ENCODE data around the gene ARL6IP1.

ARL6IP1 gene

DNA sequence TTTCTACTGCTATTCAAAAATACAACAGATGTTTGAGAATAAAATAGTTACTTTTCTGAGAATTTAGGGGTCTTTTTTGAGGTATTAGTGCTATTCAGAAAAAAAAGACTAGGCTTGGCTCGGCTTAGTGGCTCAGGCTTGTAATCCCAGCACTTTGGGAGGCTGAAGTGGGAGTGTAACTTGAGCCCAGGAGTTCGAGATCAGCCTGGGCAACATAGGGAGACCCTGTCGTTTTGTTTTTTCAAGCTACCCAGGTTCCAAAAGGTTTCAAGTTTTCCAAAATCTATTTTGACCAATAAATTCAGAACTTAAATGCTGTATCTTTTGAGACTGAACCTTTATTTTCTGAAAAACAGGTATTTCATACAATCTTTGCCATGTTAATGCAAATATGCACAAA, 3.2 kb upstream of the ARL6IP1 start:
- Histone ChIP-seq H3K79me1 (ENCODE audit: low read length) (peaks cover 7% of the 10 kb centered on the region), H2AK5ac (ENCODE audit: low read length) (no peak overlapping the region), H3K4me1 (ENCODE audit: control insufficient read depth in 1 of 2, insufficient read depth in 2 of 2, low read length in 2 of 2) (peaks cover 2 to 3% of the 10 kb centered on the region in 2 experiments), H3K18ac (ENCODE audit: low read length) (no peak overlapping the region), H3K27me3 (ENCODE audit: insufficient read depth, low read length) (no peaks in the 10 kb centered on the region), H3K4me3 (ENCODE audit: low read depth, low read length) (no peak overlapping the region), H3K9ac (ENCODE audit: low read length) (no peak overlapping the region), H4K91ac (ENCODE audit: low read depth, low read length) (no peak overlapping the region), H4K8ac (ENCODE audit: low read depth, low read length) (no peak overlapping the region), H2BK120ac (ENCODE audit: insufficient read depth, low read length, poor library complexity) (no peak overlapping the region), H3K23ac (ENCODE audit: low read length) (no peak overlapping the region), H2AFZ (ENCODE audit: insufficient read depth, low read length, poor library complexity) (no peak overlapping the region), H2BK12ac (ENCODE audit: low read length) (no peak overlapping the region), H3K27ac (ENCODE audit: low read depth, low read length) (no peak overlapping the region), H3K36me3 (ENCODE audit: control insufficient read depth in 1 of 2, insufficient read depth in 2 of 2, low read length in 2 of 2) (peaks cover 7 to 8% of the 10 kb centered on the region in 2 experiments), H3K4ac (ENCODE audit: low read depth, low read length) (no peak overlapping the region), H3K9me3 (ENCODE audit: insufficient read depth, low read depth, low read length) (no peaks in the 10 kb centered on the region), H3K4me2 (ENCODE audit: low read length) (no peak overlapping the region), H2BK5ac (ENCODE audit: low read depth, low read length, poor library complexity) (no peak overlapping the region), H4K12ac (ENCODE audit: low read depth, low read length) (no peak overlapping the region), H3K14ac (ENCODE audit: low read length) (no peak overlapping the region), H3K79me2 (ENCODE audit: control insufficient read depth, insufficient read depth, low read length, poor library complexity) (peaks cover 14% of the 10 kb centered on the region)
- no peak for DNase-seq
- no CpG with 5 or more reads among the region's 3 CpGs for WGBS (ENCODE audit: extremely low coverage, insufficient coverage, insufficient read length)

DNA sequence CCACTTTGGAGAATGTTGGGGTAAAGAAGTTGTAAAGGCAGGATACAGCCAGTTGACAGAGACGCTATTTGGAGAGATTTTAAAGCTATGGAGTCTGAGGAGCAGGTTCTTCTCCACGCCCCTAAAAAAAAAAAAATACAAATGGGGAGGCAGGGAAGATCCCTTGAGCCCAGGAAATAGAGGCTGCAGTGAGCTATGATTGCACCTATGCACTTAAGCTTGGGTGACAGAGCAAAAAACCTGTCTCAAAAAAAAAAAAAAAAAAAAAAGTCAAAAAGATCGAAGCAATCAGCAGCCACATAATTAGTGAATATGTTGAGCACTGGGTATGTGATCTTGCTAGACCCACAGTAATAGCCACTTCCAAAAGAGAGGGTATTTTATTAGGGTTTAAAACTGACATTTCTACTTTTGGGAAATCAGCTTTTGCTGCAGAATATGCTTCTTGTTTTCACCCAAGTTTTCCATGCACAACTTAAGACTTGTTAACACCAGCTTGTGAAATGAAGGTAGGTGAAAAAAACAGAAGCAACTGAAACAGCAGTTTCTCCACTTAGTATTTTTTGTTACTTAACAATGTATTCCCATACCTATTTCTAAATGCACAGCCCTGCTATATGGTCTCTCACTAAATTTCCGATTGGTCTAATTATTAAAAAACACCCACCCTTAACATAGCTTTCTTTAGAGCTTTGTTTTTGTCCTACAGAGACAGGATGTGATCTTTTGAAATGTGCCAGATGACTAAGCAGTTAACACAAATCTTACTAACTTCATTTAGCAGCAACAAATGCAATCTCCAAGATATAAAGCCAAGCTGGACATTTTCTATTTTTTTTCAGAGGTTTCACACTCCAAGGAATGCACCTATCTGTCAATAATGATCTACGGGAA, 2.5 kb upstream of the ARL6IP1 start:
- Histone ChIP-seq H2BK120ac (ENCODE audit: insufficient read depth, low read length, poor library complexity) (no peak overlapping the region), H3K23ac (ENCODE audit: low read length) (no peak overlapping the region), H4K8ac (ENCODE audit: low read depth, low read length) (no peak overlapping the region), H3K14ac (ENCODE audit: low read length) (no peak overlapping the region), H3K27ac (ENCODE audit: low read depth, low read length) (no peak overlapping the region), H3K4me3 (ENCODE audit: low read depth, low read length) (no peak overlapping the region), H3K79me1 (ENCODE audit: low read length) (peaks cover 7% of the 10 kb centered on the region), H3K4ac (ENCODE audit: low read depth, low read length) (no peak overlapping the region), H3K4me1 (ENCODE audit: control insufficient read depth in 1 of 2, insufficient read depth in 2 of 2, low read length in 2 of 2) (peaks cover 5 to 6% of the 10 kb centered on the region in 2 experiments), H3K27me3 (ENCODE audit: insufficient read depth, low read length) (no peaks in the 10 kb centered on the region), H4K91ac (ENCODE audit: low read depth, low read length) (no peak overlapping the region), H2BK12ac (ENCODE audit: low read length) (no peak overlapping the region), H2AFZ (ENCODE audit: insufficient read depth, low read length, poor library complexity) (no peak overlapping the region), H3K18ac (ENCODE audit: low read length) (no peak overlapping the region), H4K12ac (ENCODE audit: low read depth, low read length) (no peak overlapping the region), H2BK5ac (ENCODE audit: low read depth, low read length, poor library complexity) (no peak overlapping the region), H3K9me3 (ENCODE audit: insufficient read depth, low read depth, low read length) (no peaks in the 10 kb centered on the region), H2AK5ac (ENCODE audit: low read length) (no peak overlapping the region), H3K36me3 (ENCODE audit: control insufficient read depth in 1 of 2, insufficient read depth in 2 of 2, low read length in 2 of 2) (peaks cover 1 to 4% of the 10 kb centered on the region in 2 experiments), H3K79me2 (ENCODE audit: control insufficient read depth, insufficient read depth, low read length, poor library complexity) (peaks cover 17% of the 10 kb centered on the region), H3K4me2 (ENCODE audit: low read length) (no peak overlapping the region), H3K9ac (ENCODE audit: low read length) (no peak overlapping the region)
- WGBS (ENCODE audit: extremely low coverage, insufficient coverage, insufficient read length): no CpG with 5 or more reads among the region's 5 CpGs
- DNase-seq: no peak

DNA sequence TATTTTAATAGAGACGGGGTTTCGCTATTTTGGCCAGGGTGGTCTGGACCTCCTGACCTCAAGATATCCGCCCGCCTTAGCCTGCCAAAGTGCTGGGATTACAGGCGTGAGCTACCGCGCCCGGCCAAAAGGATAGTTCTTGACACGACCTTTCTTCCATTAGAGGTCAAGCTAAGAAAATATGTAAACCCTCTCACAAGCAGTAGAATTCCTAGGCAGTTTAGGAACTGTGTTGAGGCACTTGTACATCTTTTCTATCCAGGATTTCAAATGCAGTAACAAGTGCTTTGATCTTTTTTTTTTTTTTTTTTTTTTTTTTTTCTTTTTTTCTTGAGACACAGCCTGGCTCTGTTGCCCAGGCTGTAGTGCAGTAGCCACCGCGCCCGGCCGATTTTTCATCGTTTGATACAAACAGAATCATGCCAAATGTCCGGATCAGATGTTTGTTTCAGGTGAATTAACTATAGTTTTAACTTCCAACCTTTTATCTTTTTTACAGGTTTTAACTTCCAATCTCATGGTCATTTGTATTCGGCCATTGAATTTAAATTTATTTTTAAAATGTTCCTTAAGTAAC, 1.5 kb upstream of the ARL6IP1 start:
- H4K12ac ChIP-seq (ENCODE audit: low read depth, low read length): peak overlapping the region; percentile 69
- no peak overlapping the region for H3K14ac ChIP-seq (ENCODE audit: low read length)
- WGBS (ENCODE audit: extremely low coverage, insufficient coverage, insufficient read length): no CpG with 5 or more reads among the region's 16 CpGs
- peak overlapping the region; percentile 26 for H2AK5ac ChIP-seq (ENCODE audit: low read length)
- no peak overlapping the region for H3K4me3 ChIP-seq (ENCODE audit: low read depth, low read length)
- H2BK120ac ChIP-seq (ENCODE audit: insufficient read depth, low read length, poor library complexity): no peak overlapping the region
- H2BK5ac ChIP-seq (ENCODE audit: low read depth, low read length, poor library complexity): no peak overlapping the region
- H3K27ac ChIP-seq (ENCODE audit: low read depth, low read length): no peak overlapping the region
- DNase-seq: peak in 1 of 2 donors; percentile 23
- H3K79me1 ChIP-seq (ENCODE audit: low read length): peaks cover 7% of the 10 kb centered on the region
- H3K18ac ChIP-seq (ENCODE audit: low read length): no peak overlapping the region
- peaks cover 2 to 4% of the 10 kb centered on the region in 2 experiments for H3K36me3 ChIP-seq (ENCODE audit: control insufficient read depth in 1 of 2, insufficient read depth in 2 of 2, low read length in 2 of 2)
- H2AFZ ChIP-seq (ENCODE audit: insufficient read depth, low read length, poor library complexity): no peak overlapping the region
- no peak overlapping the region for H4K91ac ChIP-seq (ENCODE audit: low read depth, low read length)
- H3K4ac ChIP-seq (ENCODE audit: low read depth, low read length): no peak overlapping the region
- H3K4me2 ChIP-seq (ENCODE audit: low read length): no peak overlapping the region
- peaks cover 18% of the 10 kb centered on the region for H3K79me2 ChIP-seq (ENCODE audit: control insufficient read depth, insufficient read depth, low read length, poor library complexity)
- no peak overlapping the region for H3K9ac ChIP-seq (ENCODE audit: low read length)
- peaks cover 5 to 7% of the 10 kb centered on the region in 2 experiments for H3K4me1 ChIP-seq (ENCODE audit: control insufficient read depth in 1 of 2, insufficient read depth in 2 of 2, low read length in 2 of 2)
- no peaks in the 10 kb centered on the region for H3K27me3 ChIP-seq (ENCODE audit: insufficient read depth, low read length)
- no peak overlapping the region for H3K23ac ChIP-seq (ENCODE audit: low read length)
- peak overlapping the region; percentile 53 for H4K8ac ChIP-seq (ENCODE audit: low read depth, low read length)
- H3K9me3 ChIP-seq (ENCODE audit: insufficient read depth, low read depth, low read length): no peaks in the 10 kb centered on the region
- H2BK12ac ChIP-seq (ENCODE audit: low read length): peak overlapping the region; percentile 36

DNA sequence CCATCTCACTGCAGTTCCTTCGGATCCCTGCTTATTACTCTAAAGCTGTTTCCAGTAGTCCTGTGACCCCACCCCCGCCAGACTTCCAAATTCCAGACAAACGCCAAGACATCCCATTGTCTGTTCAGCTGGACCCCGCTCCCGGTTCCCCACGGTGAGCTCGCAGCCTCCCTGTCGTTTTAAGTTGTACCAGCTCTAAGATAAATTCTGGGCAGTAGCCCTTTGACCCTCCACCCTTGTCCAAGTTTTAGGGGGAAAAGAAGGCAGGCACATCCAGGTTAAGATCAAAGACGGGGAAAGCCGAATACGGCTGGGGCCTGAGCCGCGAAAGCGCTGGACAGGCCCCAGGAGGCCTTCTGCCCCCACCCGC, 589 bp downstream of the ARL6IP1 start:
- no CpG with 5 or more reads among the region's 15 CpGs for WGBS (ENCODE audit: extremely low coverage, insufficient coverage, insufficient read length)
- DNase-seq: peak; percentile 15 to 17
- peak overlapping the region; percentile 77 for H2BK5ac ChIP-seq (ENCODE audit: low read depth, low read length, poor library complexity)
- H3K9ac ChIP-seq (ENCODE audit: low read length): peak overlapping the region; percentile 98
- no peaks in the 10 kb centered on the region for H3K9me3 ChIP-seq (ENCODE audit: insufficient read depth, low read depth, low read length)
- peak overlapping the region; percentile 95 for H3K4ac ChIP-seq (ENCODE audit: low read depth, low read length)
- H4K91ac ChIP-seq (ENCODE audit: low read depth, low read length): peak overlapping the region; percentile 92
- H4K8ac ChIP-seq (ENCODE audit: low read depth, low read length): no peak overlapping the region
- H2BK12ac ChIP-seq (ENCODE audit: low read length): no peak overlapping the region
- H3K4me1 ChIP-seq (ENCODE audit: control insufficient read depth in 1 of 2, insufficient read depth in 2 of 2, low read length in 2 of 2): peaks cover 5 to 7% of the 10 kb centered on the region in 2 experiments
- H3K4me2 ChIP-seq (ENCODE audit: low read length): peak overlapping the region; percentile 99
- H3K79me2 ChIP-seq (ENCODE audit: control insufficient read depth, insufficient read depth, low read length, poor library complexity): peaks cover 18% of the 10 kb centered on the region
- H3K23ac ChIP-seq (ENCODE audit: low read length): no peak overlapping the region
- peak overlapping the region; percentile 73 for H4K12ac ChIP-seq (ENCODE audit: low read depth, low read length)
- peak overlapping the region; percentile 99 for H3K4me3 ChIP-seq (ENCODE audit: low read depth, low read length)
- H3K14ac ChIP-seq (ENCODE audit: low read length): peak overlapping the region; percentile 83
- peaks cover 3 to 7% of the 10 kb centered on the region in 2 experiments for H3K36me3 ChIP-seq (ENCODE audit: control insufficient read depth in 1 of 2, insufficient read depth in 2 of 2, low read length in 2 of 2)
- peak overlapping the region; percentile 62 for H2BK120ac ChIP-seq (ENCODE audit: insufficient read depth, low read length, poor library complexity)
- no peak overlapping the region for H3K18ac ChIP-seq (ENCODE audit: low read length)
- peak overlapping the region; percentile 83 for H3K27ac ChIP-seq (ENCODE audit: low read depth, low read length)
- no peak overlapping the region for H2AK5ac ChIP-seq (ENCODE audit: low read length)
- peaks cover 7% of the 10 kb centered on the region for H3K79me1 ChIP-seq (ENCODE audit: low read length)
- H2AFZ ChIP-seq (ENCODE audit: insufficient read depth, low read length, poor library complexity): peak overlapping the region; percentile 84
- H3K27me3 ChIP-seq (ENCODE audit: insufficient read depth, low read length): no peaks in the 10 kb centered on the region

Data from trophoblast cell (in vitro differentiated cells and primary cell).